ES-I3 (cell line): ENCODE measurements around the gene HSPB3.
"Not testable (repeated sequence)": the region's sequence is repeated elsewhere in the genome, so short reads cannot be mapped to it uniquely, and the experiment has no call there.

Experiments used
- H3K36me3 ChIP-seq: 2 replicates; pipeline ENCODE4 v1.6.1; 2013; ENCODE audit warnings: mild to moderate bottlenecking, low read length, control low read depth, moderate library complexity; ENCODE audit not compliant: insufficient read depth
- H3K4me1 ChIP-seq: 2 replicates; pipeline ENCODE4 v1.6.1; 2013; ENCODE audit warnings: mild to moderate bottlenecking, control low read depth, low read length; ENCODE audit not compliant: insufficient read depth
- H3K9ac ChIP-seq: 2 replicates; pipeline ENCODE4 v1.6.1; 2013; ENCODE audit warnings: low read depth, mild to moderate bottlenecking, low read length, moderate library complexity
- H3K9me3 ChIP-seq: 2 replicates; pipeline ENCODE4 v1.6.1; 2013; ENCODE audit warnings: mild to moderate bottlenecking, low read length, moderate library complexity; ENCODE audit not compliant: control insufficient read depth, insufficient read depth

Gene HSPB3

DNA sequence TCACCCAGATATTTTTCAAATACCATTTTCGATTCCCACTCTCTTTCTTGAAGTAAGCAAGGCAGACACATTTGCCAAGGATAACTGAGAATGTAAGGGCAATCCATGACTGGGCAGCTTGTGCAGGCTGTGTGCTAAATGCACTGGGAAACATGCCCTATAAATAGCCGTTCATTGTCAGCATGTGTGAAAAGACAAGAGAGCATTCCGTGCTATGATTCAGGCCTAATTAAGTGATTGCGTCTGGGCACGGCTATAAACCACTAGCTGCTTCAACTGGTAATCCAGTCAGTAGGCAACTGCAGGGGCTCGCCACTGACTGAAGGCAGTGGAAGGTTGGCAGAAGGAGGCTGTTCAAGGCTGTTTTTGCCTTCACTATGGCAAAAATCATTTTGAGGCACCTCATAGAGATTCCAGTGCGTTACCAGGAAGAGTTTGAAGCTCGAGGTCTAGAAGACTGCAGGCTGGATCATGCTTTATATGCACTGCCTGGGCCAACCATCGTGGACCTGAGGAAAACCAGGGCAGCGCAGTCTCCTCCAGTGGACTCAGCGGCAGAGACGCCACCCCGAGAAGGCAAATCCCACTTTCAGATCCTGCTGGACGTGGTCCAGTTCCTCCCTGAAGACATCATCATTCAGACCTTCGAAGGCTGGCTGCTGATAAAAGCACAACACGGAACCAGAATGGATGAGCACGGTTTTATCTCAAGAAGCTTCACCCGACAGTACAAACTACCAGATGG is at the start of gene HSPB3:
TSS of gene HSPB3 (plus strand) at position 287 of the 745 bp plus-strand sequence. CDS start at position 378, 91 bp downstream.
- H3K36me3 ChIP-seq, result no peaks in the 10 kb centered on the region
- H3K4me1 ChIP-seq, result 0 out of 2 replicates have a peak, but pooled peaks cover 10% of the 10 kb centered on the region
- H3K9me3 ChIP-seq, result no peaks in the 10 kb centered on the region
- no peak within 1 kb of the TSS for H3K9ac ChIP-seq

DNA sequence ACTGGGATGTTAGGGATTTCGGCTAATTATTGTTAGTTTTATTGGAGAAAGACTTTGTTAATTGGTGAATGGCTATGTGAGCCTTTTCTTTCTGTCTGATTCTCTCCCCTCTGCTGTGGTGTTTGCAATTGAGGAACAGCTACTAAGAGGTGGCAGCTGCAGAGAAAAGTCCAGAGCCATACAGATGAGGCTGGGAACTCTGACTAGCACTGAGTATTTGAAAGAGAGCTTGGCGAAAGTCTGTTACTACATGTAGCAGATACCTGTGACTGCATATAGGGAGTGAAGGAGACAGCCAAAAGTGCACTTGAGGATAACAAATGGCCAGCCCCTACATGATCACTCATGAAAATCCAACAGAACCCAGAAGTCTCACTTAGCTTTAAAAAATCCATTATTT is 44.3 kb upstream of the HSPB3 start:
- H3K9ac ChIP-seq, result no peak overlapping the region
- no peaks in the 10 kb centered on the region for H3K36me3 ChIP-seq
- H3K9me3 ChIP-seq, result no peaks in the 10 kb centered on the region
- H3K4me1 ChIP-seq, result no peaks in the 10 kb centered on the region

DNA sequence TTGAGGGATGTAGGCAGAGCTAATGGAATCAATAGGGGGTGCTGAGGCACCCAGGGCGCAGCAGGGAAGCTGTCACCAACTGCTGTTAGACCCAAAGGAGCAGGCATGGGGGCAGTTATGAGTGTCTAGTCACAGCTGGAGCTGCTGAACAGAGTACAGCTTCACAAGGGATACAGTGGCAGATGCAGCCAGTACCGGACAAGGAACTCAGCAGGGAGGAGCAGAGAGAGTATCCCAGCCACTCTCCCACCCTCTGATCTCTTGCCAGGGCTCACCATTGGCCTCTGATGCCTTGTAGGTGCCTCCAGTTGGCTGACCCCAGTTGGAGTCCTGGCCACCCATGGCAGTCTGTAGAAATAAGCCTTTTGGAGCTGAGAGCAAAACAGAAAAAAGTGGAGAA is 42.6 kb upstream of the HSPB3 start:
- Histone ChIP-seq H3K4me1 (no peaks in the 10 kb centered on the region), H3K9me3 (no peaks in the 10 kb centered on the region), H3K9ac (no peak overlapping the region), H3K36me3 (no peaks in the 10 kb centered on the region)

DNA sequence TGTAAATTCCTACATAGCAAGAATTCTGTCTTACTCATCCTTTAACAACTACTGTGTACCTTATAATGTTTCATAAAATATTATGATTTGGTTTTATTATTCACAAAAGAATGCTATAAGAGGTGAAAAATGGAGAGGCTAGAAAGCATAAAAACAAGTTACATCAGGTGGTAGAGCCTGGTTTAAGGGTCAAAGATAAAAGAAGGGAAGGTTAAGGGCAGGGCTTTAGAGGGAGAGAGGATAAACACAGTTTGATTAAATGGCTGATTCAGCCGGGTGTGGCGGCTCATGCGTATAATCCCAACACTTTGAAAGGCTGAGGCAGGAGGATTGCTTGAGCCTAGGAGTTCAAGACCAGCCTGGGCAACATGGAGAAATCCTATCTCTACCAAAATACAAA is 40.4 kb upstream of the HSPB3 start:
- Histone ChIP-seq H3K4me1 (no peaks in the 10 kb centered on the region), H3K9me3 (no peaks in the 10 kb centered on the region)

GRCh38 chr5:54415896-54416601 is 39.5 kb upstream of the HSPB3 start:
- Histone ChIP-seq H3K9me3 (no peaks in the 10 kb centered on the region), H3K36me3 (no peaks in the 10 kb centered on the region), H3K9ac (no peak overlapping the region), H3K4me1 (no peaks in the 10 kb centered on the region)

More for the DNA sequence above, 40.4 kb upstream of the HSPB3 start:
- no peak overlapping the region for H3K9ac ChIP-seq
- no peaks in the 10 kb centered on the region for H3K36me3 ChIP-seq

DNA sequence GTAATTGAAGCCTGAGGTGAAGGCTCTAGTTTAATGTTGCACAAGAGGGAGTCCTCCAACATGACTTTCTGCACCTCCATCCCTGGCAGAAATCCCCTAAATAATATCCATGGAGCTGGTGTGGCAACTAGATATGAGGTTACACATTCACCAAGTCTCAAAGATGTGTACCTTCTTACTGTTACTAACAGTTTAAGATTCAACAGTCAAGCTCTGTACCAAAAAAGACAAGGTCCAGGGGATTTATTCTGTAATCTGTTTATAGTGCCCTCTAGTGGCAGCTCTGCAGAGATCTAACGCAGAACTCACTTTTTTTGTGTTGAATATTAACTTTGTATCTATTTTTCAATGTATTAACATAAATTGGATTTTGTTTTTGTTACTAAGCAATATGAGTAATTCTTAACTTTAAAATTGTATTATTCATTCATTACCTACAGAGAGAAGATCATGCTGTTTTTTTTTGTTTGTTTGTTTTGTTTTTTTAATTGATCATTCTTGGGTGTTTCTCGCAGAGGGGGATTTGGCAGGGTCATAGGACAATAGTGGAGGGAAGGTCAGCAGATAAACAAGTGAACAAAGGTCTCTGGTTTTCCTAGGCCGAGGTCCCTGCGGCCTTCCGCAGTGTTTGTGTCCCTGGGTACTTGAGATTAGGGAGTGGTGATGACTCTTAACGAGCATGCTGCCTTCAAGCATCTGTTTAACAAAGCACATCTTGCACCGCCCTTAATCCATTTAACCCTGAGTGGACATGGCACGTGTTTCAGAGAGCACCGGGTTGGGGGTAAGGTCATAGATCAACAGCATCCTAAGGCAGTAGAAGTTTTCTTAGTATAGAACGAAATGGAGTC is 35.7 kb upstream of the HSPB3 start:
- not testable (repeated sequence) for H3K9me3 ChIP-seq, H3K4me1 ChIP-seq, H3K36me3 ChIP-seq, H3K9ac ChIP-seq

- H3K9ac ChIP-seq, H3K4me1 ChIP-seq, H3K36me3 ChIP-seq, H3K9me3 ChIP-seq: not testable (repeated sequence)
These were observed 35.0 kb upstream of the HSPB3 start for GRCh38 chr5:54420511-54420910.

- Histone ChIP-seq H3K36me3 (no peaks in the 10 kb centered on the region), H3K9me3 (no peaks in the 10 kb centered on the region), H3K9ac (no peak overlapping the region), H3K4me1 (no peaks in the 10 kb centered on the region)
These were observed 33.5 kb upstream of the HSPB3 start for GRCh38 chr5:54421976-54422375.

GRCh38 chr5:54425258-54425657 is 30.2 kb upstream of the HSPB3 start:
- Histone ChIP-seq H3K36me3 (no peaks in the 10 kb centered on the region), H3K9ac (no peak overlapping the region), H3K4me1 (no peaks in the 10 kb centered on the region), H3K9me3 (no peaks in the 10 kb centered on the region)

DNA sequence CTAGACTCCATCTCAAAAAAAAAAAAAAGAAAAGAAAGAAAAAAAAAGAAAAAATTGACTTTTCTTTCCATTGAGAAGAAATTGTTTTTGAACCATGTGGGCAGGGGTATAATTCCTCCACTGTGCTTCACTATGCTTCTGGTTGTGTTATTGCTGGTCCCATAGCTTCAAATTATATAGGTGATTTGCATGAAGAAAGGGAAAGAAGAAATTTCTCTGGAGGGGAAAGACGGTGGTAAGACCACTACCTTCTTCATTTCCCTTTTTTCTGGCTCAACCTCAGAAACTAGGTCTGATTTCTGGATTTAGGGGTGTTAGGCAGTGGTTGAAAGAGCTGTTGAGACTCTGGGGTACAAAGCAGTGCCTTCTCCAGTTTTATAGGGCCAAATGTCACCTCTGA is 29.3 kb upstream of the HSPB3 start:
- no peaks in the 10 kb centered on the region for H3K4me1 ChIP-seq
- H3K9ac ChIP-seq, result no peak overlapping the region
- no peaks in the 10 kb centered on the region for H3K9me3 ChIP-seq
- H3K36me3 ChIP-seq, result no peaks in the 10 kb centered on the region

DNA sequence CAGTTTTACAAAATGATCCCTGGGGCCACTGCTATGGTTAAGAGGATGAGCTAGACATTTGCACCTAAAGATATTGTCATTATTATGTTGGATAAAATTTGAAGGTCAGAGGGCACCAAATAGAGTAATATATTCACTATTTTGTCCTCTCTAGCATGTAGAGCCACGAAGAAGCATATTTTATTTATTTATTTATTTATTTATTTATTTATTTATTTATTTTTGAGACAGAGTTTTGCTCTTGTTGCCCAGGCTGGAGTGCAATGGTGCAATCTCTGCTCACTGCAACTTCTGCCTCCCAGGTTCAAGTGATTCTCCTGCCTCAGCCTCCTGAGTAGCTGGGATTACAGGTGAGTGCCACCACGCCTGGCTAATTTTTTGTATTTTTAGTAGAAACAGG is 20.8 kb upstream of the HSPB3 start:
- not testable (repeated sequence) for H3K36me3 ChIP-seq, H3K9me3 ChIP-seq, H3K4me1 ChIP-seq, H3K9ac ChIP-seq

DNA sequence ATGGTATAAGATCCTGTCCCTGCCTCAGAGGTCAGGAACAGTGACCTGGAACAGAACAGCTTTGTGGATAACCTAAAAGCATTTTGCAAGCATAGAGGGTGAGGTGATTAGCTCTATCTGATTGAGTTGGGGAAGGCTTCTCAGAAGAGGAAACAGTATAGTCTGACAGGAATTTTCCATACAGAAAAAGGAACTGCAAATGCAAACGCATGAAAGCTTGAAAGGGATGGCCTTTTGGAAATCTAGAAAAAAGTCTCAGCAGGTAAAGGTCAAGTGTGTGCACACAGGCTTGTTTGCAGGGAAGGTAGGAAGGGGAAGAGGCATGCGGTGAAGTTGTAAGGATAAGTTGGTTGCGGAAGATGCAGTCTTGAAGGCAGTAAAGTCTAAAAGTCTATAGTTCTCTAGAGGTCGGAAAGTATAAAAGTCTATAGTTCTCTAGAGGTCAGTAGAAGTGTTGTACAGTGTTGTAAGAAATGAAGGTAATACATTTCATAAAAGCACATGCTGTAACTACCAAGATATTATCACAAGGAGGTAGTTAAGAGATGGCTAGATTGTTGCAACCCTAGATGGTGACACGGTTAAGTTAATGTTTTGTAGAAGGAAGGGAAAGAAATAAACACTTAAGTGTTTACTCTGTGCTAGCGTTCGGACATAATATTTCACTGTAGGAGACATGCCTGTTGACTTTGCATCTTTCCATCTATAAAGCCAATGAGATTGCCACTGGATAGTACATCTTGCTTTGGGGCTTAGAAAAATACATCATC is 16.7 kb upstream of the HSPB3 start:
- H3K9me3 ChIP-seq, result no peaks in the 10 kb centered on the region
- no peaks in the 10 kb centered on the region for H3K36me3 ChIP-seq
- no peaks in the 10 kb centered on the region for H3K4me1 ChIP-seq
- H3K9ac ChIP-seq, result no peak overlapping the region

- 0 out of 2 replicates have a peak, but pooled peaks cover 3% of the 10 kb centered on the region for H3K9me3 ChIP-seq
- H3K4me1 ChIP-seq, result no peaks in the 10 kb centered on the region
- H3K36me3 ChIP-seq, result no peaks in the 10 kb centered on the region
- H3K9ac ChIP-seq, result no peak overlapping the region
These were observed 15.0 kb upstream of the HSPB3 start for GRCh38 chr5:54440456-54440893.

- Histone ChIP-seq H3K9me3 (0 out of 2 replicates have a peak, but pooled peaks cover 3% of the 10 kb centered on the region), H3K36me3 (no peaks in the 10 kb centered on the region), H3K9ac (no peak overlapping the region), H3K4me1 (no peaks in the 10 kb centered on the region)
These were observed 13.2 kb upstream of the HSPB3 start for GRCh38 chr5:54442271-54442670.
